Stimulated activated CD8-positive, alpha-beta memory T cell treated with anti-CD3 and anti-CD28 coated beads, Interleukin-7, amount 100 ng/mL, for 24 hours (primary cell): Measurements from ENCODE around the gene ZNF488.

ENCODE experiments used
- DNase-seq: peaks from one replicate; pipeline ENCODE4 v3.0.0-alpha.2; 2020; ENCODE audit warnings: low read depth

The ZNF488 gene

DNA sequence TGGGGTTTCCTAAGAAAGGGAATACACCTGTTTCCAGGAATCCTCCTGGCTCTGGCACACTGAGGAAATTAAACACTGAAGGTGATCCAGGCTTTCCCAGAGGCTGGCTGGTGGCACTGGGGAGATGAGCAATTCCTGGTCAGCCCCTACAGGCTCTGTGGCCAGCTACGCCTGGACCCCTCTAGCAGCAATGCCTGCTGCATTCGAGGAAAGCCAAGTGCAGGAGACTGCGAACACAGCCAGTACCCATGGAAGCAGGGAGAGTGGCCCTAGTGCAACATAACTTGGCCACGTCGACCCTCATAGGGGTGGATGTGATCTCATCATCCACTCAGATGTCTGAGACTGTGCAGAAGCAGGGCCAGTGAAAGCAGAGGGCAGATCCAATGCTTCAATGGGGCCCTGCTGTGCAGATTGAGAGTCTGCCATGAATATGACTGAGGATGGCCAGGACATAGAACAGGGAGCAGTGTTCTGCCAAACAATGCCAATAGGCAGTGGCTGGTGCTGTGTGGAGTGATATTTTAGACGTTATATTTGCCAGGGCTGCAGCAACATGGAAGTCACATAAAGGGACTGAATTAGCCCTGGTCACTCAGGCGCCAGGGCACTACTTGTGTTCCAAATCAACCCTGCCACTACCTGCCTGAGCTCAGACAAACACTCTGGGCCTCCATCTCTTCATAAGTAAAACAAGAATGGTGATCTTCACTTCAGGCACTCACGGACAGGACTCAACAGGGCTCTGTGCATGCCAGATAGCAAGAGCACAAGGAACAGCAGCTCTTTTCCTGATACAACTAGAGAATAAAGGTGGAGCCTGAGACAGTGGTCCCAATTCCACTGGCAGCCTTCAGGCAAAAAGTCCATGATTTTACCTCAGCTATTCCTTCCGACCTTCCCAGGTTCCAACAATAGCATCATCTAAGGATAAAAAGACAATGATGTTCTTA is 2.4 kb downstream of the ZNF488 start:
- DNase-seq: no peak

DNA sequence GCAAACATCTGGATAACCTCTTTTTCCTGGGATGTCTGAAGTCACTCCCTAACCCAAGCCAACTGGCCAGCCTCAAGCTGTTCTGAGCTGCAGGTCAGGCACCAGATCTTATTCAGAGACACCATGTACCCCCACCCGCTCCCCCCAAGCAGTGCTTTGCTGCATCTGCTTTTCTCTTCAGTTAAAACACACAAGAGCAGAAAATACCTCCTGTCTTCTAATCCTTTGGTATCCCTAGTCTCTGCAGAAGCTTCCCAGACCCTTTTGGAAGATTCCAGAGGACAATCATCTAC is 3.0 kb downstream of the ZNF488 start:
- DNase-seq: no peak

- DNase-seq: no peak
Observed at GRCh38 chr10:47380341-47381102, 3.6 kb downstream of the ZNF488 start.

- no peak for DNase-seq
Observed at GRCh38 chr10:47379901-47380300, 4.2 kb downstream of the ZNF488 start.

- no peak for DNase-seq
Observed at GRCh38 chr10:47379445-47379785, 4.7 kb downstream of the ZNF488 start.

DNA sequence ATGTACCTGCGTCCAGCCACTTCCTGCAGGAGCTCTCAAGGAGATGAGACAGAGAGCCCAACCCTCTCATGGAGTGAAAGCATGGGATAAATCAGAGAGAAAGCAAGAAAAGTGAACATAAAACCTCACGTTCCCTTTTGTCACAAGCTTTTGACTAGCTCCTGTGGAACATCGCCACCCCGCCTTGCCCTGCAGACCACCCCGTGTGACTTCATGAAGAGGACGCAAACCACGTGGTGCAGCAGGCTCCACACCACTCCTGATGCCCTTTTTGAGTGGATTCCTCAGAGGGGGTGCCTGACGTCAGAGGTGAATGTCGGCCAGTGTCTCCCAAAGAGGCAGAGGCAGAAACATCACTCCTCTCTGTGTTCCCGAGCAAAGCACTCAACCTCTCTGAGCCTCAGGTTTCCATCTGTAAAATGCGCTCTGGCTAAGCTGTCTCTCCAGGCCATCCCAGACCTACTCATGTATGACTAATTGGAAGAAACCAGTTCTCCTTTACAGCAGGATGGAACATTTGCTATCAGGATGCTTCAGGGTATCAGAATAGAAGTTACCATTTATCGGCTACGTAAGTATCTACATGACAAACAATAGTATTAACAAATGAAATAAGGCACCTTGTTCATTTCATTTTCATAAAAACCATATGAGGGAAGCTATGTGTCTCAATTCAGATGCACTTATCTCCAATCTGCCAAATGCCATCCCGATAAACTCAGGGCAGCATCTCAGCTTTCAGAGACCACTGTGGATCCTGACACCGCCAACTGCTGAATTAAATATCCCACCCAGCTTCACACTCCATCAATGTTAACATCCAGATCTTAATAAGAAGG is 5.3 kb downstream of the ZNF488 start:
- DNase-seq: no peak

GRCh38 chr10:47378183-47378510 is 5.9 kb downstream of the ZNF488 start:
- no peak for DNase-seq

GRCh38 chr10:47376522-47377220 is 7.4 kb downstream of the ZNF488 start:
- no peak for DNase-seq

DNA sequence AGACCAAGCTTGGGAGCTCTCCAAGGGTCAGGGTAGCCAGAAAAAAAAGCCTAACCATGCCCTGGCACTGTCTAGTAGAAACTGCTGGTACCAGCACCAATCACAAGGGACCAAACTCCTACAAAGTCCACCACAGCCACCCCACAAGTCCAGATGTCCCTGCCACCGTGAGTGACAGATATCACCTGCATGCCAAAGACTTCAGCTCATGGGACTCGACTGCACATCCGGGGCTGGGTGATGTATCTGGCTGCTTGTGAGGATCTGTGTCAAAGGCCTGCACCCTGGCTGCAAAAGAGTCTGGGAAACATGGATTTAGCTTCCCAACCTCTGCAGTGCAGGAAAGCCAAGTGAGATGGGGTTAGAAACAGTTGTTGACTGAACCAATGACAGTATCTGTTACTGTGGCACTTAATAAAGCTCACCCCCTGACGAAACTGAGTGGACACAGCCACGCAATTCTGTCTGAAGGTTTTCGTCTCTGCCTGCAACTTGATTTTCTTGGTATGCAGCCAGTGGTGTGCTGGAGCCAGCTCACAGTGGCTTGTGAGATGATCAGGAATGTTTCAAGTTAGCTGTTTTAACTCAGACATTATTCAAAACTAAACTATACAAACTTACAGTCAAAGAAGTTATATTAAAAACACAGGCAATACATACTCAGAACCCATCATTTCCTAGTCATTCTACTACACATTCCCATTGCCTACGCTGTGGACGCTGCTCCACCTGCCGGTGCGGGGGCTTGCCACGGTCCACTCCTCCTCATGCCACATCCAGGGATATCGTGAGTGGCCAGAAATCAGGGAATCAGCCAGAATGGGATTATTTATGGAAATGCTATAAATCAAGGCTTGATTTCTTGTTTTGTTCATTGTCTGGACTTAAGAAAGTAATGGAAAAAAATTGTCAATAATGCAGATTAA is 9.2 kb downstream of the ZNF488 start:
- DNase-seq: no peak

DNA sequence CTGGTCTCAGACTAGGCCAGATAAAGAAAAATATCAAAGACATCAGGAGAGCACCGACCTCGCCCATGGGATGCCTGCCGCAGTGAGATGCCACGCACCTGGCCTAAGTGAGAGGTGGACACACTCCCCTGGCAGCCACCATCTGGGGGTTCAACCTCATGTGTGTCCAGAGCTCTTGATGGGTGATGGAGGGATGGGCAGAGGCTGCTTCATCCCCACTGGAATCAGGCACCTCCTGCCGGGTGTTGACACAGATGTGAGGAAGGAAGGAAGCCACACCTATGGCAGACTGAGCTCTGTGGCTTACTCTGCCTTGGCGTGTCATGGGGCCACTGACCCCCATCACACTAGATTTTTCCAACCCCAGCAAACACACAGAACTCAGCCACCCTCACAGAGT is 11.4 kb downstream of the ZNF488 start:
- DNase-seq: no peak

DNA sequence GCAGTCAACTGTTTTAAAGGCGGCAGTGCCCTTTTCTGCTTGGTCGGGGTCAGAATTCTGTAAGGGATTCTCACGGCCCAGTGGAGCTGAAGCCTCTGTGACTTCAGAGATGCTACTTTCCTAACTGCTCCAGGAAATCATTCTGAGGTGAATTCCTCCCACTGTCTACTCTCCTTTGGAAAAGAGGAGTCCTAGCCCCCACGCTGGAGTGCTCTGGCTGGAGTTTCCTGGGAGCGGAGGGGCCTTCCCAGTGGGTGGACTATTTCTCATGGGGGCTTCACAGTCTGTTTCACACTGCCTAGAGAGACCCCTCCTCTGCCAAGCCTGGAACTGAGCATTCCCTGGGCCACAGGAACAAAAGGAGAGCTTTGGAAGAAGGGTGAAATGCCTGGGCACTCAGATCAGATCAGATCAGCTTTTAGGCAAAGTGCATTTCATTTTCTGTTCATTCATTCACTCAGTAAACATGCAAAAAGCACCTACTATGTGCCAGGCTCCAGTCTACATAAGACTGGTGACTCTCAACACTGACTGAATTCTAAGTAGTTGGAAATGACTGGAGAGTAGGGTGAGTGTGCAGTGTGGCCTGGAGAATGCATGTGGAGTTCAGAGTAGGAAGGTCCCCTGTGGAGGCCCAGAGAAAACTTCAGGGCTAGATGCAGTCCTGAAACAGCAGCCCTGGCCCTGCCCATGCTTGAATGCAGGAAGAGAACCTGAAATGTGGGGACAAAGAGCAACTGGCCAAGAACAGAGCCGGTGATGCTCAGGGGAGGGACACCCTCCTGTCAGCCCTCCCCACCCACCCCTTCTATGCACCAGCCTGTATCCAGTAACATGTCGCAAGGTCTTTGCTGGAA is 12.2 kb downstream of the ZNF488 start:
- DNase-seq: no peak

GRCh38 chr10:47370878-47371277 is 13.2 kb downstream of the ZNF488 start:
- DNase-seq: no peak

GRCh38 chr10:47370015-47370767 is 13.9 kb downstream of the ZNF488 start:
- no peak for DNase-seq

DNA sequence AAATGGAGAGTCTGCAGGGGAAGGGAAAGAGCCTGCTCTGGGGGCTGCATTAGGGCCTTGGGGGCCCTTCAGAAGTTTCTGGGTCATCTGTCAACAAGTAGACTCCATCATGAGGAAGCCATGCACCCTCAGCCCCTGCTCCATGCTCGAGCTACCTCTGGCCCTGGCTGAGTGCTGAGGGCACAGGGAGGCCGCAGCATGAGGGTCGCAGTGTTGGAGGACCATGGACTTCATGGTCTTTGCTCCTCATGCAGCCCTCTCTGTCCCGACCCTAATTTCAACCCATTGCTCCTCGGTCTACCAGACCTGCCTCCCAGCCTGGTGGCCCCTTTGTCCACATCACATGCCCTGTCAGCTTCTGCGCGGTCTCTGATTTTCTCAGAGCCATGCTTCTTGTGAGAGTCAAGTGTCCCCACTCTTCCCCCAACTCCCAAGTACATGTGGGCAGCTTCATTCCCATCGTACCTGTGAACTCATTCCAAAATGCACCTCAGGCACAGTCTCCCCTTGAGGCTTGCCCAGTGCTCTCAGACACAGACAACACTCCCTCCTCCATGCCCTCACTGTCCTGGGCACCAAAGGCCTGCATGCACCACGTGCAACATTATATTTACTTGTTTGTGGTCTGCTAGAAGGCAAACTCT is 14.7 kb downstream of the ZNF488 start:
- no peak for DNase-seq

- DNase-seq: no peak
Observed at GRCh38 chr10:47368431-47369180, 15.5 kb downstream of the ZNF488 start.

DNA sequence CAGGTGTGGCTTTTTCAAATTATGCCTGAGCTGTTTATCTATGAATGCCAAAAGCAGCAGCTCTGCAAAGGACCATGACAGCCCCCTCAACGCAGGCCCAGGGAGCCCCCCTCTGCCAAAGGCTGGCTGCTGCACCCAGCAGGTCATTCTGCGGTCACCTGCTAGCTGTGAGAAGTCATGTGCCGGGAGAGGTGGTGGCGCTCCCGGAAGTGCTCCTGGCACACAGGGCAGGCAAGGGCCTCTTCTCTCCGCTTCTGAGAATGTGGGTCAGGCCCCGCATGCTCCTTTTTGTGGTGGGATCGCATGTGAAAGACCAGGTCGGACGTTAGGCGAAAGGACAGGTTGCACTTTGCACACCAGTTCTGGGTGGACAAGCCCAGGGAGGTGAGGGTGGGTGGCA is 16.4 kb downstream of the ZNF488 start:
- DNase-seq: no peak

- DNase-seq: no peak
Observed at GRCh38 chr10:47366731-47367460, 17.2 kb downstream of the ZNF488 start.
